ENCODE measurements around the gene DDN.

- TF ChIP-seq, protein P1, sequence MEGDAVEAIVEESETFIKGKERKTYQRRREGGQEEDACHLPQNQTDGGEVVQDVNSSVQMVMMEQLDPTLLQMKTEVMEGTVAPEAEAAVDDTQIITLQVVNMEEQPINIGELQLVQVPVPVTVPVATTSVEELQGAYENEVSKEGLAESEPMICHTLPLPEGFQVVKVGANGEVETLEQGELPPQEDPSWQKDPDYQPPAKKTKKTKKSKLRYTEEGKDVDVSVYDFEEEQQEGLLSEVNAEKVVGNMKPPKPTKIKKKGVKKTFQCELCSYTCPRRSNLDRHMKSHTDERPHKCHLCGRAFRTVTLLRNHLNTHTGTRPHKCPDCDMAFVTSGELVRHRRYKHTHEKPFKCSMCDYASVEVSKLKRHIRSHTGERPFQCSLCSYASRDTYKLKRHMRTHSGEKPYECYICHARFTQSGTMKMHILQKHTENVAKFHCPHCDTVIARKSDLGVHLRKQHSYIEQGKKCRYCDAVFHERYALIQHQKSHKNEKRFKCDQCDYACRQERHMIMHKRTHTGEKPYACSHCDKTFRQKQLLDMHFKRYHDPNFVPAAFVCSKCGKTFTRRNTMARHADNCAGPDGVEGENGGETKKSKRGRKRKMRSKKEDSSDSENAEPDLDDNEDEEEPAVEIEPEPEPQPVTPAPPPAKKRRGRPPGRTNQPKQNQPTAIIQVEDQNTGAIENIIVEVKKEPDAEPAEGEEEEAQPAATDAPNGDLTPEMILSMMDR (IDR thresholded peaks at IDR 0.05), result no peak
- TF ChIP-seq POLR2A (IDR thresholded peaks at IDR 0.05), result no peak
Observed at GRCh38 chr12:49019443-49020324, 20.5 kb upstream of the DDN start.

Measured in body of pancreas (tissue), 4 donors.